WTC11 (cell line): ENCODE results near the gene SND1. TPM values are rescaled to one million over a fixed set of nuclear protein-coding genes. Genes with fewer than 3 reads are reported as not detected.

Experiments
- ATAC-seq: fragments of 200-7000 bp; cut with Tn5 transposase; 2 replicates; pipeline ENCODE4 v1.10.0; 2021; ENCODE audit warnings: mild to moderate bottlenecking, moderate library complexity
- CTCF ChIA-PET: fragments of 300-600 bp; sonication (Branson Sonifier 250); formaldehyde crosslinking; loops from one replicate; lab custom pipeline; 2021; ENCODE audit warnings: antibody characterized with exemption; lab: Charles Lee
- POLR2A ChIA-PET: fragments of 350-600 bp; sonication (Branson Sonifier 250); formaldehyde crosslinking; loops from one replicate; lab custom pipeline; 2021; ENCODE audit warnings: antibody characterized with exemption; lab: Charles Lee
- DNase-seq: peaks from one replicate; pipeline ENCODE4 v3.0.0; 2021; ENCODE audit warnings: low spot score
- H3K27ac Mint-ChIP-seq: 2 replicates; pipeline ENCODE4 v1.8.0; 2021; ENCODE audit warnings: mixed read lengths
- H3K27me3 Mint-ChIP-seq: 2 replicates; pipeline ENCODE4 v1.8.0; 2021; ENCODE audit warnings: low read depth, mild to moderate bottlenecking, moderate library complexity, mixed read lengths
- H3K36me3 Mint-ChIP-seq: 2 replicates; pipeline ENCODE4 v1.8.0; 2021; ENCODE audit warnings: mixed read lengths
- H3K4me1 Mint-ChIP-seq: 2 replicates; pipeline ENCODE4 v1.8.0; 2022; ENCODE audit warnings: mixed read lengths
- H3K4me3 Mint-ChIP-seq: 2 replicates; pipeline ENCODE4 v1.8.0; 2021; ENCODE audit warnings: mild to moderate bottlenecking, moderate library complexity, mixed read lengths
- H3K9me3 Mint-ChIP-seq: 2 replicates; pipeline ENCODE4 v1.8.0; 2021; ENCODE audit warnings: mixed read lengths
- AR ChIP-seq: fragments of 250-450 bp; sonication (Bioruptor Pico); IDR thresholded peaks from 2 replicates; pipeline ENCODE4 v1.9.0; 2021; ENCODE audit warnings: mild to moderate bottlenecking
- ESRRA ChIP-seq: sonication (generic); formaldehyde crosslinking; IDR thresholded peaks from 2 replicates; pipeline ENCODE4 v1.8.1; 2022; ENCODE audit warnings: mild to moderate bottlenecking, missing genetic modification reagents, borderline replicate concordance
- FOXP1 ChIP-seq: sonication (generic); formaldehyde crosslinking; IDR thresholded peaks from 2 replicates; pipeline ENCODE4 v1.8.0; 2022; ENCODE audit warnings: missing genetic modification reagents, mild to moderate bottlenecking, moderate library complexity, borderline replicate concordance
- FOXP4 ChIP-seq: sonication (generic); formaldehyde crosslinking; IDR thresholded peaks from 2 replicates; pipeline ENCODE4 v1.8.0; 2022; ENCODE audit warnings: mild to moderate bottlenecking, missing genetic modification reagents
- GRHL2 ChIP-seq: fragments of 250-450 bp; sonication (Bioruptor Pico); IDR thresholded peaks from 2 replicates; pipeline ENCODE4 v1.8.0; 2022; ENCODE audit warnings: mild to moderate bottlenecking, moderate library complexity; ENCODE audit not compliant: insufficient replicate concordance, severe bottlenecking
- MYBL2 ChIP-seq: sonication (generic); formaldehyde crosslinking; IDR thresholded peaks from 2 replicates; pipeline ENCODE4 v1.8.1; 2023; ENCODE audit warnings: mild to moderate bottlenecking, moderate library complexity, missing genetic modification reagents
- NR1H2 ChIP-seq: sonication (generic); formaldehyde crosslinking; IDR thresholded peaks from 2 replicates; pipeline ENCODE4 v1.9.0; 2021; ENCODE audit warnings: mild to moderate bottlenecking, moderate library complexity, missing genetic modification reagents
- NR3C1 ChIP-seq: sonication (generic); formaldehyde crosslinking; conservative IDR thresholded peaks from 2 replicates; pipeline ENCODE4 v1.8.1; 2023; ENCODE audit warnings: low read depth, mild to moderate bottlenecking, missing genetic modification reagents
- SMAD3 ChIP-seq: sonication (generic); formaldehyde crosslinking; IDR thresholded peaks from 2 replicates; pipeline ENCODE4 v1.8.0; 2022; ENCODE audit warnings: missing genetic modification reagents, mild to moderate bottlenecking, borderline replicate concordance
- TCF7 ChIP-seq: sonication (generic); formaldehyde crosslinking; IDR thresholded peaks from 2 replicates; pipeline ENCODE4 v1.8.0; 2022; ENCODE audit warnings: mild to moderate bottlenecking, low read depth, missing genetic modification reagents, moderate library complexity
- USF1 ChIP-seq: sonication (generic); formaldehyde crosslinking; IDR thresholded peaks from 2 replicates; pipeline ENCODE4 v1.8.0; 2022; ENCODE audit warnings: mild to moderate bottlenecking, missing genetic modification reagents
- ZMAT4 ChIP-seq: fragments of 250-450 bp; sonication (Bioruptor Pico); IDR thresholded peaks from 2 replicates; pipeline ENCODE4 v1.9.0; 2021; ENCODE audit warnings: mild to moderate bottlenecking
- ZNF671 ChIP-seq: fragments of 250-450 bp; sonication (Bioruptor Pico); IDR thresholded peaks from 2 replicates; pipeline ENCODE4 v1.8.0; 2021; ENCODE audit warnings: mild to moderate bottlenecking
- total RNA-seq: library from RNA; stranded (reverse); gene quantifications from 3 replicates; pipeline ENCODE4 v1.2.3, GENCODE V29; 2021
- TF ChIP-seq, protein P1 (sequence below): sonication (generic); formaldehyde crosslinking; conservative IDR thresholded peaks from 2 replicates; pipeline ENCODE4 v1.8.1; 2022; ENCODE audit warnings: mild to moderate bottlenecking, missing genetic modification reagents
- TF ChIP-seq, protein P2 (sequence below): fragments of 250-450 bp; sonication (Bioruptor Pico); IDR thresholded peaks from 2 replicates; pipeline ENCODE4 v2.1.2; 2022; ENCODE audit warnings: mild to moderate bottlenecking, moderate library complexity

The SND1 gene
- total RNA-seq, 1 experiment from 2014 or later: 261 TPM

GRCh38 chr7:127895814-127896280 lies 243.9 kb downstream of the SND1 start:
- ChIA-PET CTCF (interaction anchor here (0.6 to 1.4 kb wide), 6 partner anchors 9 to 314 kb away, joined by 3 to 9 read pairs (median 6); no protein-coding TSS in a partner anchor), POLR2A (no interaction called here)
- no peaks in the 10 kb centered on the region; the same call in 1 of the 2 replicates for H3K36me3 Mint-ChIP-seq
- no peaks in the 10 kb centered on the region for H3K27me3 Mint-ChIP-seq
- DNase-seq (no peak), ATAC-seq (no peak)
- H3K4me3 Mint-ChIP-seq: no peak overlapping the region
- H3K27ac Mint-ChIP-seq: no peak overlapping the region
- H3K9me3 Mint-ChIP-seq: no peaks in the 10 kb centered on the region
- TF ChIP-seq NR1H2 (CRISPR knock-in tag) (no peak), ZMAT4 (CRISPR knock-in tag) (no peak), SMAD3 (CRISPR knock-in tag) (no peak), ESRRA (CRISPR knock-in tag) (no peak), FOXP1 (CRISPR knock-in tag) (no peak), AR (CRISPR knock-in tag) (no peak), MYBL2 (no peak)
- TF ChIP-seq, protein P1, sequence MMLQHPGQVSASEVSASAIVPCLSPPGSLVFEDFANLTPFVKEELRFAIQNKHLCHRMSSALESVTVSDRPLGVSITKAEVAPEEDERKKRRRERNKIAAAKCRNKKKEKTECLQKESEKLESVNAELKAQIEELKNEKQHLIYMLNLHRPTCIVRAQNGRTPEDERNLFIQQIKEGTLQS (CRISPR knock-in tag): no peak
- TF ChIP-seq, protein P2, sequence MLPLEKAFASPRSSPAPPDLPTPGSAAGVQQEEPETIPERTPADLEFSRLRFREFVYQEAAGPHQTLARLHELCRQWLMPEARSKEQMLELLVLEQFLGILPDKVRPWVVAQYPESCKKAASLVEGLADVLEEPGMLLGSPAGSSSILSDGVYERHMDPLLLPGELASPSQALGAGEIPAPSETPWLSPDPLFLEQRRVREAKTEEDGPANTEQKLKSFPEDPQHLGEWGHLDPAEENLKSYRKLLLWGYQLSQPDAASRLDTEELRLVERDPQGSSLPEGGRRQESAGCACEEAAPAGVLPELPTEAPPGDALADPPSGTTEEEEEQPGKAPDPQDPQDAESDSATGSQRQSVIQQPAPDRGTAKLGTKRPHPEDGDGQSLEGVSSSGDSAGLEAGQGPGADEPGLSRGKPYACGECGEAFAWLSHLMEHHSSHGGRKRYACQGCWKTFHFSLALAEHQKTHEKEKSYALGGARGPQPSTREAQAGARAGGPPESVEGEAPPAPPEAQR (CRISPR knock-in tag): no peak
- H3K4me1 Mint-ChIP-seq: peaks cover 48% of the 10 kb centered on the region

- Mint-ChIP-seq H3K9me3 (no peaks in the 10 kb centered on the region), H3K27ac (no peak overlapping the region)
- DNase-seq (no peak), ATAC-seq (no peak)
- TF ChIP-seq GRHL2 (CRISPR knock-in tag): no peak
- TF ChIP-seq FOXP4 (CRISPR knock-in tag): no peak
- TF ChIP-seq, all 79 proteins: peak for 0
- ChIA-PET POLR2A (no interaction called here), CTCF (interaction anchor here (0.5 to 1.4 kb wide), 3 partner anchors 8 to 133 kb away, joined by 3 to 9 read pairs (median 3); no protein-coding TSS in a partner anchor)
- no peak overlapping the region for H3K4me3 Mint-ChIP-seq
- no peaks in the 10 kb centered on the region; the same call in 1 of the 2 replicates for H3K36me3 Mint-ChIP-seq
- no peaks in the 10 kb centered on the region for H3K27me3 Mint-ChIP-seq
- peaks cover 48% of the 10 kb centered on the region for H3K4me1 Mint-ChIP-seq
Observed at GRCh38 chr7:127896659-127897058, 244.7 kb downstream of the SND1 start.

DNA sequence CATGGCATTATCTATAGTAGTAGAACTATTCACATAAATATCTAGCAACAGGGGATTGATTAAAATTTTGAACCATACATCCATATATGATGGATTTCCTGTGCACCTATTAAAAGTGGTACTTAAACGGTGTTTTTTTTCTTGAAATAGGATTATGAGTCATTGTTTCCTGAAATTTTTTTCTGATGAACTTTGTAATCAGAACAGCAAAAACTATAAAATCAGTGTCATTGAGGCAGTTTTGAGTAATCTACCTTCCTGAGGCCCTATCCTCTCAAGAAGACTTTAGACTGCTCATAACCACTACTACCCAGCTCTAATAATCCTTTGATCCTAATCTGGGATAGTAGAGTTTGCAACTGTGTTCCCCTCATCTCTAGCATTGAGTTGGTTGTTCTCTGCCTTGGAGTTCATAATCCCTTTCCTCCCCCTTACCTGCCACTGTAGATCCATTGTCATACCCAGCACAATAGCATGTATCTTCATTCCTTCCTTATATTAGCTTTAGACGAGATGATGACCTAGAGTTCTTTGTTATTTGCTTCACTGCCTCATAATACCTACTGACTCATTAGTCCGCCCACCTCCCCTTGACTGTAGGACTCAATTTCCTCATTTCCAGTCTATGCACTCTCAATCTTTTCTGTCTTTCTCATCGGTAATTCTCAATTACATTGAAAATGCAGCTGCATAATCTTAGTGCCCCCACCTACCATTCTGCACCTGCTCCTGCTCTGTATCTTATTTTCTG lies 245.9 kb downstream of the SND1 start:
- DNase-seq (no peak), ATAC-seq (no peak)
- no peak overlapping the region for H3K27ac Mint-ChIP-seq
- ChIA-PET POLR2A (no interaction called here), CTCF (no interaction called here)
- TF ChIP-seq USF1 (CRISPR knock-in tag) (no peak), GRHL2 (CRISPR knock-in tag) (no peak), ZNF671 (CRISPR knock-in tag) (no peak), TCF7 (CRISPR knock-in tag) (no peak), NR3C1 (CRISPR knock-in tag) (no peak)
- H3K27me3 Mint-ChIP-seq: no peaks in the 10 kb centered on the region
- no peak overlapping the region for H3K4me3 Mint-ChIP-seq
- H3K4me1 Mint-ChIP-seq: peaks cover 48% of the 10 kb centered on the region
- H3K9me3 Mint-ChIP-seq: no peaks in the 10 kb centered on the region
- H3K36me3 Mint-ChIP-seq: no peaks in the 10 kb centered on the region
